K562 (cell line): ENCODE results near the gene CSRP2. TPM values are rescaled to one million over a fixed set of nuclear protein-coding genes. Genes with fewer than 3 reads are reported as not detected.

Experiments used
- AFF1 ChIP-seq, 2 experiments: fragments of 450-650 bp; IDR thresholded peaks; 2 replicates each; pipeline ENCODE4 v1.6.1; 2018; ENCODE audit warnings: mild to moderate bottlenecking in 2 of 2, low read depth in 1 of 2; ENCODE audit not compliant: partially characterized antibody in 2 of 2
- FOSL1 ChIP-seq: fragments of 200-800 bp; sonication (Bioruptor generic); conservative IDR thresholded peaks from 2 replicates; pipeline ENCODE4 v1.6.1; 2016; ENCODE audit warnings: missing genetic modification characterization, missing compliant biosample characterization
- HMG20B ChIP-seq: fragments of 250-450 bp; sonication (Bioruptor Pico); IDR thresholded peaks from 2 replicates; pipeline ENCODE4 v1.5.0; 2021; ENCODE audit warnings: mild to moderate bottlenecking
- HNRNPLL ChIP-seq: fragments of 200-400 bp; formaldehyde crosslinking; IDR thresholded peaks from 2 replicates; pipeline ENCODE4 v1.6.1; 2017; ENCODE audit warnings: low read length, low read depth, mild to moderate bottlenecking; ENCODE audit not compliant: poor library complexity, severe bottlenecking
- MTA2 ChIP-seq: fragments of 450-650 bp; IDR thresholded peaks from 2 replicates; pipeline ENCODE4 v1.6.1; 2016; ENCODE audit warnings: low read depth
- NR2F6 ChIP-seq: fragments of 450-650 bp; formaldehyde crosslinking; IDR thresholded peaks from 2 replicates; pipeline ENCODE4 v1.4.0; 2020; ENCODE audit warnings: mild to moderate bottlenecking
- PRMT5 ChIP-seq: sonication (generic); formaldehyde crosslinking; IDR thresholded peaks from 2 replicates; pipeline ENCODE4 v1.5.0; 2020; ENCODE audit warnings: missing genetic modification reagents
- SMAD4 ChIP-seq: fragments of 250-450 bp; sonication (Bioruptor Pico); conservative IDR thresholded peaks from 2 replicates; pipeline ENCODE4 v1.8.0; 2021; ENCODE audit warnings: inconsistent platforms, mild to moderate bottlenecking, moderate library complexity
- SREBF1 ChIP-seq: fragments of 150-350 bp; IDR thresholded peaks from 2 replicates; pipeline ENCODE4 v1.6.1; 2014; ENCODE audit warnings: antibody characterized with exemption, low read depth, low read length, borderline replicate concordance
- ZBTB17 ChIP-seq: fragments of 450-650 bp; formaldehyde crosslinking; IDR thresholded peaks from 2 replicates; pipeline ENCODE4 v1.4.0; 2020; ENCODE audit warnings: mild to moderate bottlenecking
- ZNF134 ChIP-seq: fragments of 250-450 bp; sonication (Bioruptor Pico); conservative IDR thresholded peaks from 2 replicates; pipeline ENCODE4 v1.4.0; 2020
- ZNF79 ChIP-seq: fragments of 250-450 bp; sonication (Bioruptor Pico); IDR thresholded peaks from 2 replicates; pipeline ENCODE4 v1.4.0; 2020; ENCODE audit warnings: low read depth, mild to moderate bottlenecking, moderate library complexity
- polyA plus RNA-seq, 8 experiments: library from polyadenylated mRNA; depleted of rRNA in 4 of 8; stranded (reverse) in 5 of 8; unstranded in 3 of 8; fragments of >200 nt; fragmentation: Nextera tagmentation in 2 of 8; fragmentation: Illumina TruSeq in 1 of 8; extraction: Ambion mirVana in 2 of 8; extraction: Trizol in 1 of 8; gene quantifications; 2 replicates each; pipeline versions ENCODE4 v1.2.1 to v1.2.3, GENCODE V29; 2011 to 2014; ENCODE audit warnings: inconsistent platforms in 1 of 8, missing spikeins in 1 of 8
- total RNA-seq, 7 experiments: library from RNA; depleted of rRNA in 6 of 7; stranded (reverse); fragments of >200 nt in 6 of 7; fragmentation: Illumina TruSeq in 2 of 7; extraction: Trizol in 2 of 7; gene quantifications; 2 replicates each; pipeline versions ENCODE4 v1.2.1 to v1.2.3, GENCODE V29; 2011 to 2021; ENCODE audit warnings: low replicate concordance in 1 of 7
- TF ChIP-seq, protein P1 (sequence below): fragments of 250-450 bp; sonication (Bioruptor Pico); IDR thresholded peaks from 2 replicates; pipeline ENCODE4 v1.5.0; 2021

Gene CSRP2
- total and polyA plus RNA-seq, 9 of the 15 experiments (the other 6 are each of a cell fraction or from before 2014, with no cell fraction given): 0.32 to 6.2 (median 2.3) TPM

GRCh38 chr12:76901628-76902380 lies 23.0 kb upstream of the CSRP2 start (continued):
- TF ChIP-seq AFF1 (IDR thresholded peaks at IDR 0.05; ENCODE audit: low read depth in 1 of 2, partially characterized antibody in 2 of 2) (no peak), MTA2 (no peak), ZNF79 (CRISPR knock-in tag) (no peak), HMG20B (CRISPR knock-in tag) (no peak), SREBF1 (no peak), PRMT5 (no peak), HNRNPLL (no peak), NR2F6 (CRISPR knock-in tag) (no peak), SMAD4 (no peak), ZNF134 (CRISPR knock-in tag) (no peak), ZBTB17 (CRISPR knock-in tag) (no peak), FOSL1 (no peak)
- TF ChIP-seq, protein P1, sequence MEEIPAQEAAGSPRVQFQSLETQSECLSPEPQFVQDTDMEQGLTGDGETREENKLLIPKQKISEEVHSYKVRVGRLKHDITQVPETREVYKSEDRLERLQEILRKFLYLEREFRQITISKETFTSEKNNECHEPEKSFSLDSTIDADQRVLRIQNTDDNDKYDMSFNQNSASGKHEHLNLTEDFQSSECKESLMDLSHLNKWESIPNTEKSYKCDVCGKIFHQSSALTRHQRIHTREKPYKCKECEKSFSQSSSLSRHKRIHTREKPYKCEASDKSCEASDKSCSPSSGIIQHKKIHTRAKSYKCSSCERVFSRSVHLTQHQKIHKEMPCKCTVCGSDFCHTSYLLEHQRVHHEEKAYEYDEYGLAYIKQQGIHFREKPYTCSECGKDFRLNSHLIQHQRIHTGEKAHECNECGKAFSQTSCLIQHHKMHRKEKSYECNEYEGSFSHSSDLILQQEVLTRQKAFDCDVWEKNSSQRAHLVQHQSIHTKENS (CRISPR knock-in tag): no peak
